ENCODE data around the gene ZNF106.

The ZNF106 gene

GRCh38 chr15:42448281-42448680, 42.7 kb downstream of the ZNF106 start:
- no peak for TF ChIP-seq CTCF (IDR thresholded peaks at IDR 0.05; ENCODE audit: borderline replicate concordance, insufficient read depth, low read depth, low read length)
- no peak overlapping the region for H3K4me3 ChIP-seq (ENCODE audit: low read depth, low read length)

GRCh38 chr15:42447599-42447998, 43.3 kb downstream of the ZNF106 start:
- no peak for TF ChIP-seq CTCF (IDR thresholded peaks at IDR 0.05; ENCODE audit: borderline replicate concordance, insufficient read depth, low read depth, low read length)
- H3K4me3 ChIP-seq (ENCODE audit: low read depth, low read length) = no peak overlapping the region

- no peak for TF ChIP-seq CTCF (IDR thresholded peaks at IDR 0.05; ENCODE audit: borderline replicate concordance, insufficient read depth, low read depth, low read length)
- H3K4me3 ChIP-seq (ENCODE audit: low read depth, low read length) = no peak overlapping the region
Measured at GRCh38 chr15:42445551-42445950, 45.4 kb downstream of the ZNF106 start.

GRCh38 chr15:42444415-42445063, 46.4 kb downstream of the ZNF106 start:
- H3K4me3 ChIP-seq (ENCODE audit: low read depth, low read length) = no peak overlapping the region
- TF ChIP-seq CTCF (IDR thresholded peaks at IDR 0.05; ENCODE audit: borderline replicate concordance, insufficient read depth, low read depth, low read length) = no peak

- TF ChIP-seq CTCF (IDR thresholded peaks at IDR 0.05; ENCODE audit: borderline replicate concordance, insufficient read depth, low read depth, low read length) = no peak
- H3K4me3 ChIP-seq (ENCODE audit: low read depth, low read length) = no peak overlapping the region
Measured at GRCh38 chr15:42427429-42428223, 63.3 kb downstream of the ZNF106 start.

- H3K4me3 ChIP-seq (ENCODE audit: low read depth, low read length) = no peak overlapping the region
- no peak for TF ChIP-seq CTCF (IDR thresholded peaks at IDR 0.05; ENCODE audit: borderline replicate concordance, insufficient read depth, low read depth, low read length)
Measured at GRCh38 chr15:42421376-42421775, 69.6 kb downstream of the ZNF106 start.

GRCh38 chr15:42419369-42419768, 71.6 kb downstream of the ZNF106 start:
- H3K4me3 ChIP-seq (ENCODE audit: low read depth, low read length) = no peak overlapping the region
- TF ChIP-seq CTCF (IDR thresholded peaks at IDR 0.05; ENCODE audit: borderline replicate concordance, insufficient read depth, low read depth, low read length) = no peak

All from GM12875 (cell line).